Hepatocyte (in vitro differentiated cells): ENCODE data around the gene TTLL12. TPM values are rescaled to one million over a fixed set of nuclear protein-coding genes. Genes with fewer than 3 reads are reported as not detected.

Experiments
- DNase-seq: peaks from one replicate; pipeline ENCODE4 v3.0.0-alpha.2; 2016; ENCODE audit warnings: low spot score
- H2AFZ ChIP-seq: fragments of 200-600 bp; sonication (generic); 2 replicates; pipeline ENCODE4 v1.6.0; 2016; ENCODE audit warnings: antibody characterized with exemption, mild to moderate bottlenecking
- H3K27ac ChIP-seq: fragments of 200-600 bp; sonication (generic); 2 replicates; pipeline ENCODE4 v1.5.1; 2016; ENCODE audit warnings: mild to moderate bottlenecking
- H3K27me3 ChIP-seq: fragments of 200-600 bp; sonication (generic); 2 replicates; pipeline ENCODE4 v1.6.1; 2016
- H3K36me3 ChIP-seq: fragments of 200-600 bp; sonication (generic); replicated peaks from 2 replicates; pipeline ENCODE4 v1.5.1; 2016; ENCODE audit warnings: low read depth; ENCODE audit not compliant: insufficient read depth
- H3K4me1 ChIP-seq: fragments of 200-600 bp; sonication (generic); 2 replicates; pipeline ENCODE4 v1.5.1; 2016; ENCODE audit warnings: mild to moderate bottlenecking, moderate library complexity; ENCODE audit not compliant: insufficient read depth
- H3K4me2 ChIP-seq: fragments of 200-600 bp; sonication (generic); 2 replicates; pipeline ENCODE4 v1.6.0; 2016
- H3K4me3 ChIP-seq: fragments of 200-600 bp; sonication (generic); 2 replicates; pipeline ENCODE4 v1.5.1; 2016; ENCODE audit warnings: mild to moderate bottlenecking
- H3K79me2 ChIP-seq: fragments of 200-600 bp; sonication (generic); 2 replicates; pipeline ENCODE4 v1.6.0; 2017; ENCODE audit warnings: mild to moderate bottlenecking
- H3K9me2 ChIP-seq: fragments of 200-600 bp; sonication (generic); replicated peaks from 2 replicates; pipeline ENCODE4 v1.6.0; 2017; ENCODE audit warnings: mild to moderate bottlenecking; ENCODE audit not compliant: insufficient read depth
- H3K9me3 ChIP-seq: fragments of 200-600 bp; sonication (generic); 2 replicates; pipeline ENCODE4 v1.5.1; 2016; ENCODE audit warnings: low read depth, mild to moderate bottlenecking
- H4K20me1 ChIP-seq: fragments of 200-600 bp; sonication (generic); 2 replicates; pipeline ENCODE4 v1.6.0; 2016; ENCODE audit warnings: mild to moderate bottlenecking; ENCODE audit not compliant: insufficient read depth, poor library complexity, severe bottlenecking
- EZH2 ChIP-seq: fragments of 200-600 bp; sonication (generic); IDR thresholded peaks from 2 replicates; pipeline ENCODE4 v1.6.1; 2016; ENCODE audit warnings: antibody characterized with exemption, mild to moderate bottlenecking, borderline replicate concordance
- EZH2phosphoT487 ChIP-seq: fragments of 200-600 bp; sonication (generic); IDR thresholded peaks from one replicate; pipeline ENCODE4 v1.6.1; 2018; ENCODE audit warnings: antibody characterized with exemption, mild to moderate bottlenecking, low read depth, moderate library complexity; ENCODE audit not compliant: unreplicated experiment, severe bottlenecking
- WGBS: methylation state at CpG from one replicate; pipeline ENCODE4 v1.1.6; 2016; ENCODE audit warnings: low lambda C conversion rate; ENCODE audit errors: missing lambda C conversion rate; 5-methylcytosine and 5-hydroxymethylcytosine counted together
- polyA plus RNA-seq: library from polyadenylated mRNA; unstranded; fragments of >200 nt; fragmentation: Nextera tagmentation; extraction: Ambion mirVana; gene quantifications from 2 replicates; pipeline ENCODE4 v1.2.1, GENCODE V29; 2016
- total RNA-seq: library from RNA; depleted of rRNA; stranded (reverse); fragments of >200 nt; gene quantifications from 2 replicates; pipeline ENCODE4 v1.2.3, GENCODE V29; 2014
- TF ChIP-seq, protein P1 (sequence below): fragments of 200-600 bp; sonication (generic); IDR thresholded peaks from 2 replicates; pipeline ENCODE4 v1.5.1; 2016; ENCODE audit warnings: antibody characterized with exemption, mild to moderate bottlenecking; ENCODE audit not compliant: poor library complexity

The TTLL12 gene
- total and polyA plus RNA-seq, 2 experiments from 2014 or later, result 40.9 to 50.3 TPM

DNA sequence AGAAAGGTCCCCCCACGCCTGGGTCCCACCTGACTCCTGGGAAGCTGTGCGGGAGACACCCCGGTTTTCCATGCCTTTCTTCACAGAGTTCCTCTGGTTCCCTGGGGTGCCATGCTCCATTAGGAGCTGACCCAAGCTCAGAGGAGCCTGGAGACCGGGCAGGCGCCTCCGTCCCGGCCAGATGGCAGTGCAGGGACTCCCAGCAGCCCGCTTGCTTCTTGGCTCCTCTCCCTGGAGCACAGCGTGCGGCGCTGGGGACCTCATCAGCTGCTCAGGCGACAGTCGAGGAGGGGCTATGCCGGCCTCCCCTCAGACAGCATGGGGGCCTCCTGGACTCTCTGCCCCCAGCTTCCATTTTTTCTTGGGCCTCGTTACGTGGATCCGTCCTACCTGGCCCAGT, 13.1 kb upstream of the TTLL12 start:
- Histone ChIP-seq H3K36me3 (no peaks in the 10 kb centered on the region), H3K9me3 (no peaks in the 10 kb centered on the region), H3K27ac (no peak overlapping the region), H3K9me2 (no peaks in the 10 kb centered on the region), H4K20me1 (no peaks in the 10 kb centered on the region), H3K79me2 (no peaks in the 10 kb centered on the region), H3K4me2 (no peak overlapping the region), H3K27me3 (no peaks in the 10 kb centered on the region), H3K4me1 (no peaks in the 10 kb centered on the region), H3K4me3 (no peak overlapping the region), H2AFZ (no peak overlapping the region)
- 89% methylated on average over 16 of the region's 17 CpGs for WGBS
- DNase-seq, result no peak
- TF ChIP-seq EZH2phosphoT487 (no peak), EZH2 (no peak)
- TF ChIP-seq, protein P1, sequence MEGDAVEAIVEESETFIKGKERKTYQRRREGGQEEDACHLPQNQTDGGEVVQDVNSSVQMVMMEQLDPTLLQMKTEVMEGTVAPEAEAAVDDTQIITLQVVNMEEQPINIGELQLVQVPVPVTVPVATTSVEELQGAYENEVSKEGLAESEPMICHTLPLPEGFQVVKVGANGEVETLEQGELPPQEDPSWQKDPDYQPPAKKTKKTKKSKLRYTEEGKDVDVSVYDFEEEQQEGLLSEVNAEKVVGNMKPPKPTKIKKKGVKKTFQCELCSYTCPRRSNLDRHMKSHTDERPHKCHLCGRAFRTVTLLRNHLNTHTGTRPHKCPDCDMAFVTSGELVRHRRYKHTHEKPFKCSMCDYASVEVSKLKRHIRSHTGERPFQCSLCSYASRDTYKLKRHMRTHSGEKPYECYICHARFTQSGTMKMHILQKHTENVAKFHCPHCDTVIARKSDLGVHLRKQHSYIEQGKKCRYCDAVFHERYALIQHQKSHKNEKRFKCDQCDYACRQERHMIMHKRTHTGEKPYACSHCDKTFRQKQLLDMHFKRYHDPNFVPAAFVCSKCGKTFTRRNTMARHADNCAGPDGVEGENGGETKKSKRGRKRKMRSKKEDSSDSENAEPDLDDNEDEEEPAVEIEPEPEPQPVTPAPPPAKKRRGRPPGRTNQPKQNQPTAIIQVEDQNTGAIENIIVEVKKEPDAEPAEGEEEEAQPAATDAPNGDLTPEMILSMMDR, result no peak

DNA sequence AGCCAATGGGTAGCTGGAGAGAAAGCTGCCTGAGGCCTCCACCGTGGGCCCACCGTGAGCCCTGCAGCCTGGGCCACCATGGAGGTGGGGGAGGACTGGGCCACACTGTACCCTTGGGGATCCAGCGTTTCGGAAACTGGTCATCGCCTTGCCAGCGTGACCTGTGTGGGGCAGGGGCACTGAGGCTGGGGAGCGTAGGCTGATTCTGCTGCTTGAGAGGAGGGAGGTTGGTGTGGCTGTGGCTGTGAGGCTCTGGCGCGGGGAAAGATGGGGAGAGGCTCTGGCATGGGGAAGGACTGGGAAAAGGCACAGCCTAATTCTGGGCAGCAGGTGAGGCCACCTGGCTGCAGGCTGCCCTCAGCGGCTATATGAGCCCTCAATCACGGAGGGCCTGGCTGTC, 12.6 kb upstream of the TTLL12 start:
- DNase-seq, result no peak
- H3K4me1 ChIP-seq, result no peaks in the 10 kb centered on the region
- H3K9me3 ChIP-seq, result no peaks in the 10 kb centered on the region
- no peaks in the 10 kb centered on the region for H3K36me3 ChIP-seq
- no peak overlapping the region for H3K27ac ChIP-seq
- no peaks in the 10 kb centered on the region for H3K79me2 ChIP-seq
- no peaks in the 10 kb centered on the region for H3K9me2 ChIP-seq
- H3K4me2 ChIP-seq, result no peak overlapping the region
- no peaks in the 10 kb centered on the region for H3K27me3 ChIP-seq
- WGBS, result 85% methylated on average over 11 of the region's 11 CpGs
- TF ChIP-seq EZH2 (no peak), EZH2phosphoT487 (no peak)
- TF ChIP-seq, protein P1, result no peak
- H2AFZ ChIP-seq, result no peak overlapping the region
- H3K4me3 ChIP-seq, result no peak overlapping the region
- H4K20me1 ChIP-seq, result no peaks in the 10 kb centered on the region

DNA sequence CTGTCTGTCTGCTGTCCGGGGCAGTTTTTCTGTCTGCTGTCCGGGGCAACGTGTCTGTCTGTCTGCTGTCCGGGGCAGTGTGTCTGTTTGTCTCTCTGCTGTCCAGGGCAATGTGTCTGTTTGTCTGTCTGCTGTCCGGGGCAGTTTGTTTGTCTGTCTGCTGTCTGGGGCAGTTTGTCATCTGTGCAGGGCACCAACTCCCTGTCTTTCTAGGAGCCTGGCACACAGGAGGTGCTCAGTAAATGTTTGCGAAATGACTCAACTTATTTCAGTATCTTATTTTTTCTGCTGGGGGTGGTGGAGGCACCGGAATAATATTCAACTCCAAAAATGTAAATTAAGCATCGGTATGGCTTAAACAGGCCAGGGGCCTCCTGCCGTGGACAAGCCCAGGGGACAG, 12.0 kb upstream of the TTLL12 start:
- WGBS, result 82% methylated on average over 9 of the region's 9 CpGs
- Histone ChIP-seq H3K36me3 (no peaks in the 10 kb centered on the region), H3K4me1 (no peaks in the 10 kb centered on the region), H3K9me2 (no peaks in the 10 kb centered on the region), H3K4me3 (no peak overlapping the region), H4K20me1 (no peaks in the 10 kb centered on the region), H3K27me3 (no peaks in the 10 kb centered on the region), H2AFZ (no peak overlapping the region), H3K27ac (no peak overlapping the region), H3K79me2 (no peaks in the 10 kb centered on the region), H3K9me3 (no peaks in the 10 kb centered on the region), H3K4me2 (no peak overlapping the region)
- no peak for DNase-seq
- TF ChIP-seq, protein P1, result no peak
- TF ChIP-seq EZH2 (no peak), EZH2phosphoT487 (no peak)

DNA sequence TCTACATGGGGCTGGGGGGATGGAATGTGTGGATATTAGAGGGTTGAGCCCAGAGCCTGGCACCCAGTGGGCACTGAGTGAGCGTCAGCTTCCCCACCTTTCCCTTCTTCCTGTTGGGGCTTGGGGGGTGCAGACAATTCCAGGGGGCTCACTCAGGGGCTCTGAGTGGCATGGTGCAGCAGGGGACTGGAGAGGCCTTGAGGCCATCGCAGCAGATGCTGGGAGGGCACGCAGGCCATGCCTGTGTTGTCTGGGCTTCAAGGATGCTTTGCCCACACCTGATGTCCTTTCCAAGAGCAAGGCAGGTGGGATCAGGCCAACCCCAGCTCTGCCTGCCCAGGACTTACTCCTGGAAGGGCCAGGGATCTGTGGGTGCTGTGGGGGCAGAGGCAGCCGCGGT, 11.2 kb upstream of the TTLL12 start:
- Histone ChIP-seq H3K36me3 (no peaks in the 10 kb centered on the region), H3K4me3 (no peak overlapping the region), H4K20me1 (no peaks in the 10 kb centered on the region), H3K4me1 (no peaks in the 10 kb centered on the region), H3K27me3 (no peaks in the 10 kb centered on the region), H3K79me2 (no peaks in the 10 kb centered on the region), H3K27ac (no peak overlapping the region), H3K9me2 (no peaks in the 10 kb centered on the region), H3K9me3 (no peaks in the 10 kb centered on the region), H3K4me2 (no peak overlapping the region), H2AFZ (no peak overlapping the region)
- no peak for DNase-seq
- WGBS, result 92% methylated on average over 5 of the region's 5 CpGs
- TF ChIP-seq EZH2phosphoT487 (no peak), EZH2 (no peak)
- TF ChIP-seq, protein P1, result no peak
